Stimulated activated naive CD8-positive, alpha-beta T cell treated with anti-CD3 and anti-CD28 coated beads, Interleukin-15, amount 100 ng/mL, for 72 hours (primary cell): ENCODE data around the gene CCK.

ENCODE experiments used
- ATAC-seq: fragments of 150-1000 bp; cut with Tn5 transposase; 2 replicates; pipeline ENCODE4 v1.10.0; 2021; ENCODE audit warnings: mild to moderate bottlenecking, moderate library complexity
- DNase-seq, 2 donors: peaks; one replicate each; pipeline ENCODE4 v3.0.0; 2021 to 2022
- H3K27ac Mint-ChIP-seq, 2 donors: one replicate each; pipeline ENCODE4 v1.8.0; 2022; ENCODE audit warnings: mild to moderate bottlenecking in 2 of 2, mixed read lengths in 2 of 2, moderate library complexity in 2 of 2
- H3K27me3 Mint-ChIP-seq: one replicate; pipeline ENCODE4 v1.8.0; 2022; ENCODE audit warnings: mixed read lengths
- H3K4me1 Mint-ChIP-seq: one replicate; pipeline ENCODE4 v1.8.0; 2022; ENCODE audit warnings: mild to moderate bottlenecking, mixed read lengths
- H3K4me3 Mint-ChIP-seq, 2 donors: one replicate each; pipeline ENCODE4 v1.8.0; 2022; ENCODE audit warnings: mild to moderate bottlenecking in 2 of 2, mixed read lengths in 2 of 2, moderate library complexity in 1 of 2
- H3K9me3 Mint-ChIP-seq, 2 donors: one replicate each; pipeline ENCODE4 v1.8.0; 2022; ENCODE audit warnings: mixed read lengths in 2 of 2

Gene CCK

GRCh38 chr3:42222942-42223693 lies 42.9 kb downstream of the CCK start:
- no peaks in the 10 kb centered on the region for H3K27me3 Mint-ChIP-seq
- no peak overlapping the region for H3K27ac Mint-ChIP-seq
- ATAC-seq = no peak
- DNase-seq = no peak
- peaks cover 37% of the 10 kb centered on the region for H3K4me1 Mint-ChIP-seq
- H3K9me3 Mint-ChIP-seq = no peaks in the 10 kb centered on the region
- H3K4me3 Mint-ChIP-seq = no peak overlapping the region

GRCh38 chr3:42220436-42221121 lies 45.4 kb downstream of the CCK start:
- Mint-ChIP-seq H3K4me1 (peaks cover 50% of the 10 kb centered on the region), H3K27me3 (no peaks in the 10 kb centered on the region), H3K4me3 (no peak overlapping the region), H3K27ac (peak overlapping the region in 1 of 2 donors; percentile 5), H3K9me3 (no peaks in the 10 kb centered on the region)
- no peak for DNase-seq
- no peak for ATAC-seq

- Mint-ChIP-seq H3K27ac (peak overlapping the region; percentile 68 to 90), H3K4me3 (peak overlapping the region; percentile 62 to 77), H3K9me3 (no peaks in the 10 kb centered on the region), H3K27me3 (no peaks in the 10 kb centered on the region), H3K4me1 (peaks cover 81% of the 10 kb centered on the region)
- peak; percentile 33 for ATAC-seq
- no peak for DNase-seq
Measured at GRCh38 chr3:42216931-42217333, 49.1 kb downstream of the CCK start.

GRCh38 chr3:42216302-42216701 lies 49.7 kb downstream of the CCK start:
- H3K4me3 Mint-ChIP-seq = peak overlapping the region; percentile 77 to 80
- H3K4me1 Mint-ChIP-seq = peaks cover 77% of the 10 kb centered on the region
- no peaks in the 10 kb centered on the region for H3K9me3 Mint-ChIP-seq
- DNase-seq (peak in 1 of 2 donors; percentile 21), ATAC-seq (peak; percentile 88)
- peak overlapping the region in 1 of 2 donors; percentile 68 for H3K27ac Mint-ChIP-seq
- no peaks in the 10 kb centered on the region for H3K27me3 Mint-ChIP-seq

GRCh38 chr3:42214565-42215283 lies 51.3 kb downstream of the CCK start:
- H3K4me3 Mint-ChIP-seq = peak overlapping the region in 1 of 2 donors; percentile 30
- peaks cover 65% of the 10 kb centered on the region for H3K4me1 Mint-ChIP-seq
- no peaks in the 10 kb centered on the region for H3K27me3 Mint-ChIP-seq

GRCh38 chr3:42214064-42214463 lies 51.9 kb downstream of the CCK start:
- DNase-seq (no peak), ATAC-seq (peak; percentile 52)
- no peaks in the 10 kb centered on the region for H3K9me3 Mint-ChIP-seq
- H3K27ac Mint-ChIP-seq = no peak overlapping the region
- no peaks in the 10 kb centered on the region for H3K27me3 Mint-ChIP-seq
- peaks cover 65% of the 10 kb centered on the region for H3K4me1 Mint-ChIP-seq
- peak overlapping the region in 1 of 2 donors; percentile 63 for H3K4me3 Mint-ChIP-seq

More at GRCh38 chr3:42214565-42215283, 51.3 kb downstream of the CCK start:
- Mint-ChIP-seq H3K27ac (peak overlapping the region in 1 of 2 donors; percentile 20), H3K9me3 (no peaks in the 10 kb centered on the region)
- ATAC-seq (no peak), DNase-seq (no peak)

DNA sequence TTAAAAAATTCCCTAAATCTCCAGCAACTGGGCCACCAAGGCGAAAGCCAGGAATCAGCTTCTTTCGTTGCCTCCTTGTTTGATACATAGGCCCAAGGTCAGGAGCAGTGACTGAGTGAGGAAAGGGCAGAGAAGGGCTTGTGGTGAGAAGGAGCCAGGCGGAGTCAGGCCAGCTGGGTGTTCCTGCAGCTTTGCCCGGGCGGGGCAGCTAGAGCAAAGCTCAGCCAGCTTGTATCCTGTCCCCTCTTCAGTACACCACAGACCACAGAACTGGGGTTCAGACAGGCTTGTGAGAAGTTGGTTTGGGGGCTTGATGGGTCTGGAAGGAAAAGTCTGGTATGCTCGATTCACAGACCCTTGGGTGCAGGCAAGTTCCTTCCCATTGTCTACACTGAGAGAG lies 52.6 kb downstream of the CCK start:
- Mint-ChIP-seq H3K9me3 (peaks cover 0 to 3% of the 10 kb centered on the region in 2 donors), H3K4me3 (no peak overlapping the region), H3K27ac (peak overlapping the region in 1 of 2 donors; percentile 75), H3K27me3 (no peaks in the 10 kb centered on the region), H3K4me1 (peaks cover 61% of the 10 kb centered on the region)
- peak; percentile 19 for ATAC-seq
- DNase-seq = no peak

GRCh38 chr3:42210726-42211125 lies 55.3 kb downstream of the CCK start:
- H3K4me3 Mint-ChIP-seq = no peak overlapping the region
- no peaks in the 10 kb centered on the region for H3K27me3 Mint-ChIP-seq
- peaks cover 43% of the 10 kb centered on the region for H3K4me1 Mint-ChIP-seq
- DNase-seq (no peak), ATAC-seq (no peak)
- H3K27ac Mint-ChIP-seq = no peak overlapping the region
- peaks cover 0 to 7% of the 10 kb centered on the region in 2 donors for H3K9me3 Mint-ChIP-seq

- peaks cover 35% of the 10 kb centered on the region for H3K4me1 Mint-ChIP-seq
- no peaks in the 10 kb centered on the region for H3K27me3 Mint-ChIP-seq
- DNase-seq (no peak), ATAC-seq (peak; percentile 18)
- H3K4me3 Mint-ChIP-seq = no peak overlapping the region
- peaks cover 0 to 7% of the 10 kb centered on the region in 2 donors for H3K9me3 Mint-ChIP-seq
- peak overlapping the region in 1 of 2 donors; percentile 68 for H3K27ac Mint-ChIP-seq
Measured at GRCh38 chr3:42209917-42210316, 56.1 kb downstream of the CCK start.
